ENCODE results near the gene HYI. TPM values are rescaled to one million over a fixed set of nuclear protein-coding genes. Genes with fewer than 3 reads are reported as not detected.
"Not testable (repeated sequence)": the region's sequence is repeated elsewhere in the genome, so short reads cannot be mapped to it uniquely, and the experiment has no call there.

The HYI gene
- total RNA-seq, 1 donor from 2014 or later = 10.0 TPM

DNA sequence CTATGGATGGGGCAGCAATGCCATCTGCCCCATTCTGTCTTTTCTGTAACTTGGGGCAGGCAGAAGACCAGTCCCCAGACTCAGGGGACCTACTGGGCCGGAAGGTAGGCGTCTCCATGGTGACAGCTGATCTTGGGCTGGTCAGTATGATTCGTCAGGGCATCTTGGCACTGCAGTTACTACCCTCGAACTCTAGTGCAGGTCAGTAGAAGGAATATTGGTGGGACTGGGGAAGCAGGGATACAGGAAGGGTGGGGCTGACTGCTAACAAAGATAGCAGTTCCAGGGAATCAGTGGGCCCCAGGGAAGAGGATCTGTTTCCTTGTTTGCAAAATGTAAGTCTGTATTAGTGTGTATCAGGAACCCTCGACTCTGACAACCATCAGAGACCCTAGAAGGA lies 37.8 kb downstream of the HYI start:
- H3K27ac Mint-ChIP-seq = no peak overlapping the region
- no peaks in the 10 kb centered on the region for H3K9me3 Mint-ChIP-seq
- DNase-seq (no peak), ATAC-seq (ENCODE audit: low read depth) (no peak)
- TF ChIP-seq, protein P1, sequence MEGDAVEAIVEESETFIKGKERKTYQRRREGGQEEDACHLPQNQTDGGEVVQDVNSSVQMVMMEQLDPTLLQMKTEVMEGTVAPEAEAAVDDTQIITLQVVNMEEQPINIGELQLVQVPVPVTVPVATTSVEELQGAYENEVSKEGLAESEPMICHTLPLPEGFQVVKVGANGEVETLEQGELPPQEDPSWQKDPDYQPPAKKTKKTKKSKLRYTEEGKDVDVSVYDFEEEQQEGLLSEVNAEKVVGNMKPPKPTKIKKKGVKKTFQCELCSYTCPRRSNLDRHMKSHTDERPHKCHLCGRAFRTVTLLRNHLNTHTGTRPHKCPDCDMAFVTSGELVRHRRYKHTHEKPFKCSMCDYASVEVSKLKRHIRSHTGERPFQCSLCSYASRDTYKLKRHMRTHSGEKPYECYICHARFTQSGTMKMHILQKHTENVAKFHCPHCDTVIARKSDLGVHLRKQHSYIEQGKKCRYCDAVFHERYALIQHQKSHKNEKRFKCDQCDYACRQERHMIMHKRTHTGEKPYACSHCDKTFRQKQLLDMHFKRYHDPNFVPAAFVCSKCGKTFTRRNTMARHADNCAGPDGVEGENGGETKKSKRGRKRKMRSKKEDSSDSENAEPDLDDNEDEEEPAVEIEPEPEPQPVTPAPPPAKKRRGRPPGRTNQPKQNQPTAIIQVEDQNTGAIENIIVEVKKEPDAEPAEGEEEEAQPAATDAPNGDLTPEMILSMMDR (IDR thresholded peaks at IDR 0.05) = no peak
- peaks cover 21% of the 10 kb centered on the region for H3K36me3 Mint-ChIP-seq (ENCODE audit: low read depth)
- intact Hi-C loops (cut with micrococcal nuclease) = no loop called here
- no peaks in the 10 kb centered on the region for H3K4me1 Mint-ChIP-seq
- no peak overlapping the region for H3K4me3 Mint-ChIP-seq
- H3K27me3 Mint-ChIP-seq = no peaks in the 10 kb centered on the region
- ChIA-PET POLR2A (interaction anchor here (2.0 kb wide), 1 partner anchor 48 kb away, joined by 14 read pairs; the partner anchor contains the start of gene ELOVL1), CTCF (interaction anchor here (1.3 to 5.2 kb wide), 4 partner anchors 178 to 192 kb away, joined by 3 to 147 read pairs (median 34); no protein-coding TSS in a partner anchor)

DNA sequence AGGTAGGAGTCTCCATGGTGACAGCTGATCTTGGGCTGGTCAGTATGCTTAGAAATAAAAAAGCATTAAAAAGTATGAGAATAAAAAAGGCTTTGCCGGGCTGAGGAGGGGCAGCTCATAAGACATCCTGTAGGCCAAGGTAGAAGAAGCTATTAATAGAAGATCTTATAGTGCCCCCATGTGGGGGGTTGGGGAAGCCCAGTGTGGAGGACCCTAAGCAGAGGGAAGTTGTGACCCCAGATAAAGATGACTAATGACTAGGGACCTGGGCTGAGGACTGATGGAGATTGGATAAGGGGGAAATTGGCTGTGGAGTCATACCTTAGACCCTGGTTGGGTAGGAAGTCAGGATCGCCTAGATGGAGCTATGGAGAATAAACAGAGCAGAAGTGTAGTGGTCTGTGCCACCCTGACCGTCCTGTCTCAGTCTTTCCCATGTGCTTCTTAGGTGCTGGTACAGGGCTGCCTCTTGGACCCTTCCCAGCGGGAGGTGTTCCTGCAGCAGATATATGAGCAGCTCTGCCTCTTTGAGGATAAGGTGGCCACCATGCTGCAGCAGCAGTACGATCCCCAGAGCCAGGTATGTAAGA lies 39.0 kb downstream of the HYI start:
- ChIA-PET POLR2A (interaction anchor here (0.6 to 2.0 kb wide), 5 partner anchors 47 to 490 kb away, joined by 4 to 14 read pairs (median 6); partner anchors contain the start of genes CDC20 and ELOVL1), CTCF (interaction anchor here (0.7 to 5.2 kb wide), 18 partner anchors 11 to 501 kb away, joined by 3 to 147 read pairs (median 6); partner anchors contain the start of genes ELOVL1, MED8 and SZT2)
- TF ChIP-seq, protein P1 (IDR thresholded peaks at IDR 0.05) = peak; percentile 19
- Mint-ChIP-seq H3K9me3 (no peaks in the 10 kb centered on the region), H3K4me3 (no peak overlapping the region), H3K27ac (no peak overlapping the region), H3K4me1 (no peaks in the 10 kb centered on the region), H3K27me3 (no peaks in the 10 kb centered on the region), H3K36me3 (ENCODE audit: low read depth) (peaks cover 31% of the 10 kb centered on the region)
- DNase-seq (peak; percentile 31), ATAC-seq (ENCODE audit: low read depth) (peak; percentile 96)
- intact Hi-C loops (cut with micrococcal nuclease) = loop anchor here (1.0 to 5.0 kb wide), 3 partner anchors 175 to 337 kb away; no protein-coding TSS in a partner anchor

DNA sequence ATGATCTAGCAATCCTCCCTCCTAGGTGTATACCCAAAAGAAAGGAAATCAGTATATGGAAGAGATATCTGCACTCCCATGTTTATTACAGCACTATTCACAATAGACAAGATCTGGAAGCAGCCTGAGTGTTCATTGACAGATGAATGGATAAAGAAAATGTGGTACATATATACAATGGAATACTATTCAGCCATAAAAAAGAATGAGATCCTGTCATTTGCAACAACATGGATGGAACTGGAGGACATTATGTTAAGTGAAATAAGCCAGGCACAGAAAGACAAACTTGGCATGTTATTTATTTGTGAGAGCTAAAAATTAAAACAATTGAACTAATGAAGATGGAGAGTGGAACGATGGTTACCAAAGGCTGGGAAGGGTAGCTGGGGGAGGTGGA lies 40.3 kb downstream of the HYI start:
- CTCF ChIA-PET = interaction anchor here (1.6 to 5.2 kb wide), 6 partner anchors 23 to 216 kb away, joined by 6 to 147 read pairs (median 10); partner anchors contain the start of genes ELOVL1, MED8 and SZT2
- ATAC-seq (ENCODE audit: low read depth); H3K9me3 Mint-ChIP-seq; H3K27me3 Mint-ChIP-seq; H3K27ac Mint-ChIP-seq; H3K4me1 Mint-ChIP-seq; DNase-seq; POLR2A ChIA-PET; H3K4me3 Mint-ChIP-seq: not testable (repeated sequence)
- intact Hi-C loops (cut with micrococcal nuclease) = loop anchor here (5.0 kb wide), 1 partner anchor 336 kb away; no protein-coding TSS in a partner anchor
- peaks cover 44% of the 10 kb centered on the region for H3K36me3 Mint-ChIP-seq (ENCODE audit: low read depth)

DNA sequence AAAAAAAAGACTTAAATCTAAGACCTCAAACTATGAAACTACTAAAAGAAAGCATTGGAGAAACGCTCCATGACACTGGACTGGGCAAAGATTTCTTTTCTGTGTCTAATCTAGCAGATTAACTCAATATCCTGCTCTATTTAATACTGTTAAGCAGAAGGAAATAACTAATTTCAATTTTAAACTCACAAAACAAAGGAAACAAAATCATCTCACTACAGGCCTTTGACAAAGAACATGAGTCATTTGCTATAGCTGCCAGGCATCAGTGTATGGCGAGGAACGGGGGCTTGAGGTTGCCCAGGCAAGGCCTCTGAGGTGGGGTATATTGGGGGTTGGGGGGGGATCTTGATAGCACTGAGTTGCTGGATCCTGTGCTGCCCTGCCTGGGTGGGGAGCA lies 43.2 kb downstream of the HYI start:
- DNase-seq (no peak), ATAC-seq (ENCODE audit: low read depth) (no peak)
- H3K36me3 Mint-ChIP-seq (ENCODE audit: low read depth) = peaks cover 66% of the 10 kb centered on the region
- intact Hi-C loops (cut with micrococcal nuclease) = loop anchor here (5.0 kb wide), 1 partner anchor 333 kb away; no protein-coding TSS in a partner anchor
- no peaks in the 10 kb centered on the region for H3K4me1 Mint-ChIP-seq
- POLR2A ChIA-PET = no interaction called here
- CTCF ChIA-PET = no interaction called here
- H3K27me3 Mint-ChIP-seq = no peaks in the 10 kb centered on the region
- no peak overlapping the region for H3K4me3 Mint-ChIP-seq
- H3K27ac Mint-ChIP-seq = no peak overlapping the region
- TF ChIP-seq, protein P1 (IDR thresholded peaks at IDR 0.05) = no peak
- H3K9me3 Mint-ChIP-seq = no peaks in the 10 kb centered on the region

DNA sequence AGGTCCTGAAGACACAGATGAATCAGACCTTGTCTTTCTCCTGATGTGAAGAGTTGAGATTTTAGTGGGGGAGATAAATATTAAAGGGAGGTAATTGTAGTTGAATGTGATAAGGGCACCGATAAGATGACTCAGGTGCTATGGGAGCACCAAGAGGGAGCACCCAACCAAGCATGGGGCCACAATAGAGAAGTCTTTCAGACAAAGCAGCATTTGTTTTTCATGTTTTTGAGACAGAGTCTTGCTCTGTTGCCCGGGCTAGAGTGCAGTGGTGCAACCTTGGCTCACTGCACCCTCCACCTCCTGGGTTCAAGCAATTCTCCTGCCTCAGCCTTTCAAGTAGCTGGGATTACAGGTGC lies 47.9 kb downstream of the HYI start:
- peaks cover 2% of the 10 kb centered on the region for H3K4me1 Mint-ChIP-seq
- no peak overlapping the region for H3K27ac Mint-ChIP-seq
- H3K36me3 Mint-ChIP-seq (ENCODE audit: low read depth) = peaks cover 82% of the 10 kb centered on the region
- TF ChIP-seq, protein P1 (IDR thresholded peaks at IDR 0.05) = no peak
- ChIA-PET POLR2A (no interaction called here), CTCF (no interaction called here)
- intact Hi-C loops (cut with micrococcal nuclease) = no loop called here
- H3K9me3 Mint-ChIP-seq = no peaks in the 10 kb centered on the region
- ATAC-seq (ENCODE audit: low read depth) (no peak), DNase-seq (no peak)
- H3K4me3 Mint-ChIP-seq = no peak overlapping the region
- no peaks in the 10 kb centered on the region for H3K27me3 Mint-ChIP-seq
